ENCODE results near the gene THY1. TPM values are rescaled to one million over a fixed set of nuclear protein-coding genes. Genes with fewer than 3 reads are reported as not detected.
"Not testable (repeated sequence)": the region's sequence is repeated elsewhere in the genome, so short reads cannot be mapped to it uniquely, and the experiment has no call there.

The THY1 gene
- total and polyA plus RNA-seq, 4 donors: 70.0 to 269 (median 168) TPM

DNA sequence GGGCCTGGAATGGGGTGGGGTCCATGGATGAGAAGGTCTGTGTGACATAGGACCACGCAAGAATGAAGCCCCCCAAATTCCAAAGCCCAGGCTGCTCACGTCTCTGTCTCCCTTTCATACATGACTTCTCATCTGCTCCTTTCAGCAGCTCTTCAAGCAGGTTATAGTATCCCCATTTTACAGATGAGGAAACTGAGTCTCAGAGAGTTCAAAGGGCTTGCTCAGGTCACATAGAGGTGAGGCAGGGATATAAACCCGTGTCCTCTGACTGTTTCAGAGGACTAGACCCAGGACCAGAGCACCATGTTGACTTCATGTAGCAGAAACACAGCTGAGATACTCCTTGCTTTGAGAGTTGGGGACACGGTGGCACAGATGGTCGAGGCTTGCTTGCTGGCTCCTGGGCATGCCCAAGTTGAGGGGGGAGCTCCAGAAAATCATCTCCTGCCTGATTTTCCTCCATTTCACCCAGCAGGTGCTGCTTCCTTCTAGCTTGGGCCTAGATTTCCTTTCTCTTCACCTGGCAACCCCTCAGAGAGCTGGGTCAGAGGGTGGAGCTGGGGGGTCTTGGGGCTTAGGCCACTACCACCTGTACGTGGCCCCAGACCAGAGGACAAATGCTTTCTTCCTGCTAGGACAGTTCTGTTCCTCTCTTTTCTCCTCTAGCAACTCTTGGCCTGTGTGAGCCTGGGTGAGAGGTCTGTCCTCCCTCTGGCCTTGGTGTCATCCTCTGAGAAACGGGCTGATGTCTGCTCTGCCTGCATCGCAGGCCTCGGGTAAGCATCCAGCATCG lies 24.1 kb upstream of the THY1 start:
- H3K27ac ChIP-seq (ENCODE audit: low read depth, low read length): no peak overlapping the region
- no peak overlapping the region for H3K4me3 ChIP-seq (ENCODE audit: low read depth, low read length)

DNA sequence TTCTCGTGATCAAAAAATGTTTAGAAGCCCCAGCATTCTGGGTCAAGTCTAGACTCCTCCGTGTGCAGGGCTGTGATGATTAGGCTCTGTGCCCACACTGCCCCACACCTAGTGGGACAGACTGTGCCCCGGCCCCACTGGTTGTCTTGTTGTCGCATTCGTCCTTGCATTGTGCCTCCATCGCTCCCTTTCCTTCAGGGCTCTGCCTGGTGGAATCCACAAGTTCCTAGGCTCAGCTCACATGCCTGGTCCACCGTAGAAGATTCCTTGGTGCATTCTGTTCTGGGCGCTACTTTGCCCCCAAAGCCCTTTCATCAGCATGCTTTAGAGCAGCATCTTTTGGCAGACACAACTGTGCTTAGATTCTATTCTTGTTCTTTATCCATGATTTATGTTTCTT lies 23.5 kb upstream of the THY1 start:
- H3K36me3 ChIP-seq (ENCODE audit: control insufficient read depth, insufficient read depth, low read length): no peaks in the 10 kb centered on the region
- no peaks in the 10 kb centered on the region for H3K9me3 ChIP-seq (ENCODE audit: control insufficient read depth, insufficient read depth, low read length)
- H3K27me3 ChIP-seq (ENCODE audit: control insufficient read depth, insufficient read depth, low read length): no peaks in the 10 kb centered on the region
- 75% methylated on average over 8 of the region's 8 CpGs for WGBS (ENCODE audit: insufficient coverage)
- no peaks in the 10 kb centered on the region for H3K4me1 ChIP-seq (ENCODE audit: control insufficient read depth, insufficient read depth, low read length)
- H3K27ac ChIP-seq (ENCODE audit: low read depth, low read length): no peak overlapping the region
- DNase-seq (ENCODE audit: low read depth in 4 of 6, low spot score in 6 of 6): no peak
- no peak overlapping the region for H3K4me3 ChIP-seq (ENCODE audit: low read depth, low read length)

More for the DNA sequence above, 24.1 kb upstream of the THY1 start:
- DNase-seq (ENCODE audit: low read depth in 4 of 6, low spot score in 6 of 6): no peak
- Histone ChIP-seq H3K27me3 (ENCODE audit: control insufficient read depth, insufficient read depth, low read length) (no peaks in the 10 kb centered on the region), H3K9me3 (ENCODE audit: control insufficient read depth, insufficient read depth, low read length) (no peaks in the 10 kb centered on the region), H3K4me1 (ENCODE audit: control insufficient read depth, insufficient read depth, low read length) (no peaks in the 10 kb centered on the region), H3K36me3 (ENCODE audit: control insufficient read depth, insufficient read depth, low read length) (no peaks in the 10 kb centered on the region)
- 80% methylated on average over 4 of the region's 10 CpGs for WGBS (ENCODE audit: insufficient coverage)

DNA sequence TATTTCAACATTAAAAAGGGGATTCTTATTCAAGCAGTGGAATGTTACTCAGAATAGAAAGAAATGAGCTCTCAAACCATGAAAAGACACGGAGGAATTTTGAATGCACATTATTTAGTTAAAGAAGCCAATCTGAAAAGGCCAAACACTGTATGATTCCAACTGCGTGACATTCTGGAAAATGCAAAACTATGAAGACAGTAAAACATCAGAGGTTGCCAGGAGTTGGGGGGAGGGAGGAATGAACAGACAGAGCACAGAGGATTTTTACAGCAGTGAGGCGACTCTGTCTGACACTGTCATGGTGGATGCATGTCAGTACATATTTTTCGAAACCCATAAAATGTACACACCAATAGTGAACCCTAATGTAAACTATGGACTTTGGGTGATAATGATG lies 22.9 kb upstream of the THY1 start:
- Histone ChIP-seq H3K4me1 (ENCODE audit: control insufficient read depth, insufficient read depth, low read length) (no peaks in the 10 kb centered on the region), H3K27ac (ENCODE audit: low read depth, low read length) (no peak overlapping the region), H3K36me3 (ENCODE audit: control insufficient read depth, insufficient read depth, low read length) (no peaks in the 10 kb centered on the region), H3K27me3 (ENCODE audit: control insufficient read depth, insufficient read depth, low read length) (no peaks in the 10 kb centered on the region), H3K4me3 (ENCODE audit: low read depth, low read length) (no peak overlapping the region), H3K9me3 (ENCODE audit: control insufficient read depth, insufficient read depth, low read length) (no peaks in the 10 kb centered on the region)
- 56% methylated on average over 2 of the region's 4 CpGs for WGBS (ENCODE audit: insufficient coverage)
- peak in 1 of 6 donors; percentile 85 for DNase-seq (ENCODE audit: low read depth in 4 of 6, low spot score in 6 of 6)

DNA sequence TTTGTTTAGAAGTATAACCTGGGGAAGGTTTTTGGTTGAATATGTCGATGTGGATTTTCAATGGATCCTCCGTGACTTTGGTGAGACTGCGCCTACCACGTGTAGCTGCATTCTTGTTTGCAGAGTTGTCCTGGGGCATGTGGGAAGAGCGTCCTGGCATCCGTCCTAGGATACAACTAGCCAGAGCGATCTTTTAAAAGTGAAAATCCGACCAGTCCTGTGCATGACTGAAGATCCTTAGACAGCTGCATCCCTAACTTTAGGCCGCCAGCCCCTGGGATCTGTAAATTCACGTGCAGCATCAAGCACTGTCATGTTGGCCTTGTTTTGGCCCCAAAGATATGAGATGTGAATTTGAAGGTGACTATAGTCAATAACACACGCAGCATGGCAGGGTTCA lies 22.4 kb upstream of the THY1 start:
- Histone ChIP-seq H3K27ac (ENCODE audit: low read depth, low read length) (no peak overlapping the region), H3K4me3 (ENCODE audit: low read depth, low read length) (no peak overlapping the region), H3K4me1 (ENCODE audit: control insufficient read depth, insufficient read depth, low read length) (no peaks in the 10 kb centered on the region), H3K36me3 (ENCODE audit: control insufficient read depth, insufficient read depth, low read length) (no peaks in the 10 kb centered on the region), H3K27me3 (ENCODE audit: control insufficient read depth, insufficient read depth, low read length) (no peaks in the 10 kb centered on the region), H3K9me3 (ENCODE audit: control insufficient read depth, insufficient read depth, low read length) (no peaks in the 10 kb centered on the region)
- no peak for DNase-seq (ENCODE audit: low read depth in 4 of 6, low spot score in 6 of 6)
- WGBS (ENCODE audit: insufficient coverage): 91% methylated on average over 8 of the region's 11 CpGs

DNA sequence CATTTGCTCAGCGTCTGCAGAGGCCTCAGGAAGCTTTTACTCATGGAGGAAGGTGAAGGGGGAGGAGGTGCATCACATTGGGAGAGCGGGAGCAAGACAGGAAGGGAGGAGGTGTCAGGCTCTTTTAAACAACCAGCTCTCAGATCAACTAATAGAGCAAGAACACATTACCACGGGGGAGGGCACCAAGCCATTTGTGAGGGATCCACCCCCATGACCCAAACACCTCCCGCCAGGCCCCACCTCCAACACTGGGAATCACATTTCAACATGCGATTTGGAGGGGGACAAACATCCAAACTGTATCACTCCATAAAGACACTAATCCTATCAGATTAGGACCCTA lies 18.9 kb upstream of the THY1 start:
- no peaks in the 10 kb centered on the region for H3K4me1 ChIP-seq (ENCODE audit: control insufficient read depth, insufficient read depth, low read length)
- H3K27me3 ChIP-seq (ENCODE audit: control insufficient read depth, insufficient read depth, low read length): no peaks in the 10 kb centered on the region
- H3K9me3 ChIP-seq (ENCODE audit: control insufficient read depth, insufficient read depth, low read length): no peaks in the 10 kb centered on the region
- DNase-seq (ENCODE audit: low read depth in 4 of 6, low spot score in 6 of 6): no peak
- H3K36me3 ChIP-seq (ENCODE audit: control insufficient read depth, insufficient read depth, low read length): no peaks in the 10 kb centered on the region
- whole genome bisulfite sequencing (ENCODE audit: insufficient coverage): 63% methylated on average over 2 of the region's 5 CpGs
- no peak overlapping the region for H3K4me3 ChIP-seq (ENCODE audit: low read depth, low read length)
- H3K27ac ChIP-seq (ENCODE audit: low read depth, low read length): no peak overlapping the region

DNA sequence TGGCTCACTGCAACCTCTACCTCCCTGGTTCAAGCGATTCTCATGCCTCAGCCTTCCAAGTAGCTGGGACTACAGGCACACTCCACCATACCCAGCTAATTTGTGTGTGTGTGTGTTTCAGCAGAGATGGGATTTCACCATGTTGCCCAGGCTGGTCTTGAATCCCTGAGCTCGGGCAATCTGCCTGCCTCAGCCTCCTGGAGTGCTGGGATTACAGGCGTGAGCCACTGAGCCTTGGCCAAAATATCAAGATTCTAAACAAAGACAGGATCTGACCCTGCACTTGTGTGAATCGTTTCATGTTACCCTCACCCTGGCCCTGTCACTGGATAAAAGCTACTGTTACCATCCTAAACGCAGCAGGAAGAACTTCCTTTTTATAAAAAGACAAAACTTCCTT lies 15.6 kb upstream of the THY1 start:
- Histone ChIP-seq H3K4me3 (ENCODE audit: low read depth, low read length) (no peak overlapping the region), H3K4me1 (ENCODE audit: control insufficient read depth, insufficient read depth, low read length) (no peaks in the 10 kb centered on the region), H3K36me3 (ENCODE audit: control insufficient read depth, insufficient read depth, low read length) (no peaks in the 10 kb centered on the region), H3K27me3 (ENCODE audit: control insufficient read depth, insufficient read depth, low read length) (no peaks in the 10 kb centered on the region), H3K9me3 (ENCODE audit: control insufficient read depth, insufficient read depth, low read length) (no peaks in the 10 kb centered on the region), H3K27ac (ENCODE audit: low read depth, low read length) (no peak overlapping the region)
- DNase-seq (ENCODE audit: low read depth in 4 of 6, low spot score in 6 of 6): no peak
- 31% methylated on average over 3 of the region's 5 CpGs for WGBS (ENCODE audit: insufficient coverage)

DNA sequence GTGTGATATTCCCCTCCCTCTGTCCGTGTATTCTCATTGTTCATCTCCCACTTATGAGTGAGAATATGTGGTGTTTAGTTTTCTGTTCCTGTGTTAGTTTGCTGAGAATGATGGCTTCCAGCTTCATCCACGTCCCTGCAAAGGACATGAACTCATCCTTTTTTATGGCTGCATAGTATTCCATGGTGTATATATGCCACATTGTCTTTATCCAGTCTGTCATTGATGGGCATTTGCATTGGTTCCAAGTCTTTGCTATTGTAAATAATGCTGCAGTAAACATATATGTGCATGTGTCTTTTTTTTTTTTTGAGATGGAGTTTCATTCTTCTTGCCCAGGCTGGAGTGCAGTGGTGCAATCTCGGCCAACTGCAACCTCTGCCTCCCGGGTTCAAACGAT lies 14.5 kb upstream of the THY1 start:
- DNase-seq (ENCODE audit: low read depth in 4 of 6, low spot score in 6 of 6); H3K4me3 ChIP-seq (ENCODE audit: low read depth, low read length); H3K27me3 ChIP-seq (ENCODE audit: control insufficient read depth, insufficient read depth, low read length); H3K9me3 ChIP-seq (ENCODE audit: control insufficient read depth, insufficient read depth, low read length); H3K36me3 ChIP-seq (ENCODE audit: control insufficient read depth, insufficient read depth, low read length); H3K27ac ChIP-seq (ENCODE audit: low read depth, low read length); H3K4me1 ChIP-seq (ENCODE audit: control insufficient read depth, insufficient read depth, low read length): not testable (repeated sequence)
- WGBS (ENCODE audit: insufficient coverage): 100% methylated on average over 2 of the region's 5 CpGs

DNA sequence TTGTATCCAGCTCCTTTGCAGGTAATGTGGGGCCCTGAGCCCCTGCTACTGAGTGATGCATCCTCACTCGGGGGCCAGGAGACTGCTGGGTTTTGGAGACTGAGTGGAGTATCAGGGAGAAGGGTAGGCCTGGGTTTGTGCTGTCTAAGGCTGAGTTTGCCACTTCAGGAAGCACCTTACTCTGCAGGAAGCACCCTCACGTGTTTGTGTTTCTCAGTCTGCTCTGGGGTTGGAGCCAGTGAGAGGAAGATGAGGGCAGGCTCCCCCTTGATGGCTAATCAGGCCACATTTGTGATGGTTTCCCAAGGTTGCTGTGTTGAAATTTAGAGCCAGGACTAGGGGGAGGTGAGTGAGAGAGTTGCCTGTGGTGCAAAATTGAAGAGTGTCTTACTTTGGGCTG lies 13.7 kb upstream of the THY1 start:
- Histone ChIP-seq H3K9me3 (ENCODE audit: control insufficient read depth, insufficient read depth, low read length) (no peaks in the 10 kb centered on the region), H3K4me1 (ENCODE audit: control insufficient read depth, insufficient read depth, low read length) (peaks cover 15% of the 10 kb centered on the region), H3K4me3 (ENCODE audit: low read depth, low read length) (no peak overlapping the region), H3K27ac (ENCODE audit: low read depth, low read length) (no peak overlapping the region), H3K36me3 (ENCODE audit: control insufficient read depth, insufficient read depth, low read length) (no peaks in the 10 kb centered on the region), H3K27me3 (ENCODE audit: control insufficient read depth, insufficient read depth, low read length) (no peaks in the 10 kb centered on the region)
- DNase-seq (ENCODE audit: low read depth in 4 of 6, low spot score in 6 of 6): no peak
- WGBS (ENCODE audit: insufficient coverage): 78% methylated on average over 2 of the region's 2 CpGs

DNA sequence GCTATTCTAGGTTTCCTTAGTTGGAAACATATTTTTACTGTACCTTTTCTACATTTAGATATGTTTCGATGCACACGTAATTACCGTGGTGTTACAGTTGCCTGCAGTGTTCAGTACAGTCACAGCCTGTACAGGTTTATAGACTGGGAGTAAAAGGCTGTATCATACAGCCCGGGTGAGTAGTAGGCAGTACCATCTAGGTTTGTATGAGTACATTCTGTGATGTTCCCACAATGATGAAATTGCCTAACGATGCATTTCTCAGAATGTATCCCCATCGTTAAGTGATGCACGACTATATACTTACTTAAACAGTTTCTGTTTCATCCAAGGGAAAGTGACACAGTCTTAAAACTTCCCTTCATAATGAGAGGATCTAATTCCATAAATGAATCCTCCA lies 13.1 kb upstream of the THY1 start:
- no peak overlapping the region for H3K4me3 ChIP-seq (ENCODE audit: low read depth, low read length)
- H3K4me1 ChIP-seq (ENCODE audit: control insufficient read depth, insufficient read depth, low read length): peaks cover 15% of the 10 kb centered on the region
- no peaks in the 10 kb centered on the region for H3K36me3 ChIP-seq (ENCODE audit: control insufficient read depth, insufficient read depth, low read length)
- no peaks in the 10 kb centered on the region for H3K27me3 ChIP-seq (ENCODE audit: control insufficient read depth, insufficient read depth, low read length)
- peak in 1 of 6 donors; percentile 12 for DNase-seq (ENCODE audit: low read depth in 4 of 6, low spot score in 6 of 6)
- WGBS (ENCODE audit: insufficient coverage): 89% methylated on average over 4 of the region's 7 CpGs
- no peaks in the 10 kb centered on the region for H3K9me3 ChIP-seq (ENCODE audit: control insufficient read depth, insufficient read depth, low read length)
- H3K27ac ChIP-seq (ENCODE audit: low read depth, low read length): no peak overlapping the region

DNA sequence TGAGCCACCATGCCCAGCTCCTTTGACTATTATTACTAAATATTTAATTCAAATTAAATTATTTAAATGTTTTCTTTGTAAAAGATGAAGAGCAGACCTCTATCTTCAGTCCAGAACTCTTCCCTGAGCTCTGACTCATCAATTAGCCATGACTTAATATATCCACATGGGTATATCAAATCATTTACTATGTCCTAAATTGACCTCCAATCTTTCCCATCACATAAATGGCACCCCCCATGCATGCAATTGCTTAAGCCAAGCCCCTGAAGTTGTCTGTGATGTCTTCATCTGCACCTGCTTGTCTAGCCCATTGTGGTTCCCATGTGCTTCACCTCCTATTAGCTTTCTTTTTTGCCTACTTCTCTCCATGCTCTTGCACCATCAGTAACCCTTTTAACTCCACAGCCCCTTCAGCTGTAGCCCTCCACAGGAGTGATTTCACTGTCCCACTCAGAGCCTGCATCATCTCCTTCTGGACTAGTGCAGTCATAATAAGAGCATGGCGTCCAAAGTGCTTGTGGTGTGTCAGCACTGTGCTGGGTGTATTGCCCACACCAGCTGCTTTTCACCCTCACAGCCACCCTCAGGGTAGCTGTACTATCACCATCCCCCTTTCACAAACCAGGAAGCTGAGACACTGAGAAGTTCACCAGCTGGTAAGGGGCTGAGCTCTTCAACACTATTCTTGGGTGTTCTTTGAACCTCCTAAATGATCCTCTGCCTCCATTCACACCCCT lies 11.8 kb upstream of the THY1 start:
- no peak for DNase-seq (ENCODE audit: low read depth in 4 of 6, low spot score in 6 of 6)
- H3K9me3 ChIP-seq (ENCODE audit: control insufficient read depth, insufficient read depth, low read length): no peaks in the 10 kb centered on the region
- H3K27ac ChIP-seq (ENCODE audit: low read depth, low read length): no peak overlapping the region
- peaks cover 15% of the 10 kb centered on the region for H3K4me1 ChIP-seq (ENCODE audit: control insufficient read depth, insufficient read depth, low read length)
- WGBS (ENCODE audit: insufficient coverage): 80% methylated on average over 1 of the region's 1 CpG
- H3K4me3 ChIP-seq (ENCODE audit: low read depth, low read length): no peak overlapping the region
- no peaks in the 10 kb centered on the region for H3K36me3 ChIP-seq (ENCODE audit: control insufficient read depth, insufficient read depth, low read length)
- no peaks in the 10 kb centered on the region for H3K27me3 ChIP-seq (ENCODE audit: control insufficient read depth, insufficient read depth, low read length)
